Astrocyte (in vitro differentiated cells and primary cell): ENCODE measurements around the gene DDO.

Source experiments
- CTCF ChIP-seq: IDR thresholded peaks from 2 replicates; pipeline ENCODE4 v1.5.1; 2011; ENCODE audit warnings: low read depth, mild to moderate bottlenecking, inconsistent platforms, low read length, moderate library complexity; ENCODE audit not compliant: insufficient read depth
- EZH2 ChIP-seq: IDR thresholded peaks from 2 replicates; pipeline ENCODE4 v1.6.1; 2012; ENCODE audit warnings: mild to moderate bottlenecking, low read length, inconsistent platforms; ENCODE audit not compliant: insufficient read depth

GRCh38 chr6:110412360-110412759 lies 3.0 kb downstream of the DDO start:
- TF ChIP-seq EZH2 = no peak
- TF ChIP-seq CTCF = no peak
